SK-N-SH treated with all-trans-retinoic acid at 6 μM for 48 hours (cell line): ENCODE data around the gene WASF3.

Experiments used
- ATAC-seq: fragments of 200-7000 bp; cut with Tn5 transposase; 3 replicates; pipeline ENCODE4 v1.9.1; 2020; ENCODE audit warnings: mild to moderate bottlenecking, moderate library complexity
- ARNTL ChIP-seq: fragments of 450-650 bp; formaldehyde crosslinking; IDR thresholded peaks from 2 replicates; pipeline ENCODE4 v1.5.0; 2020; ENCODE audit warnings: low read depth, mild to moderate bottlenecking, moderate library complexity, borderline replicate concordance
- BACH2 ChIP-seq: fragments of 250-450 bp; sonication (Bioruptor Pico); IDR thresholded peaks from 2 replicates; pipeline ENCODE4 v1.9.0; 2021; ENCODE audit warnings: mild to moderate bottlenecking, borderline replicate concordance
- CREB5 ChIP-seq: fragments of 250-450 bp; sonication (Bioruptor Pico); IDR thresholded peaks from 2 replicates; pipeline ENCODE4 v1.5.1; 2020; ENCODE audit warnings: low read depth, mild to moderate bottlenecking, moderate library complexity
- CSDC2 ChIP-seq: fragments of 250-450 bp; sonication (Bioruptor Pico); IDR thresholded peaks from 2 replicates; pipeline ENCODE4 v1.5.0; 2020; ENCODE audit warnings: mild to moderate bottlenecking, moderate library complexity
- ESRRG ChIP-seq: fragments of 250-450 bp; sonication (Bioruptor Pico); IDR thresholded peaks from 2 replicates; pipeline ENCODE4 v1.6.1; 2021; ENCODE audit warnings: mild to moderate bottlenecking
- GLIS3 ChIP-seq: fragments of 250-450 bp; sonication (Bioruptor Pico); IDR thresholded peaks from 2 replicates; pipeline ENCODE4 v1.5.0; 2020; ENCODE audit warnings: mild to moderate bottlenecking, moderate library complexity
- ISL1 ChIP-seq: fragments of 250-450 bp; sonication (Bioruptor Pico); IDR thresholded peaks from 2 replicates; pipeline ENCODE4 v2.1.2; 2022; ENCODE audit warnings: mild to moderate bottlenecking, moderate library complexity
- OSR1 ChIP-seq: fragments of 250-450 bp; sonication (Bioruptor Pico); IDR thresholded peaks from 2 replicates; pipeline ENCODE4 v1.8.0; 2022; ENCODE audit warnings: moderate library complexity, mild to moderate bottlenecking, inconsistent platforms
- PPARA ChIP-seq: fragments of 250-450 bp; sonication (Bioruptor Pico); IDR thresholded peaks from 2 replicates; pipeline ENCODE4 v1.5.0; 2020; ENCODE audit warnings: mild to moderate bottlenecking, borderline replicate concordance
- RARB ChIP-seq: fragments of 250-450 bp; sonication (Bioruptor Pico); IDR thresholded peaks from 2 replicates; pipeline ENCODE4 v1.8.0; 2021; ENCODE audit warnings: mild to moderate bottlenecking, moderate library complexity
- SNAI2 ChIP-seq: fragments of 250-450 bp; sonication (Bioruptor Pico); IDR thresholded peaks from 2 replicates; pipeline ENCODE4 v1.5.0; 2020; ENCODE audit warnings: mild to moderate bottlenecking, moderate library complexity
- TCF4 ChIP-seq: fragments of 250-450 bp; sonication (Bioruptor Pico); IDR thresholded peaks from 2 replicates; pipeline ENCODE4 v1.8.0; 2021; ENCODE audit warnings: mild to moderate bottlenecking, moderate library complexity, borderline replicate concordance
- TOX ChIP-seq: fragments of 250-450 bp; sonication (Bioruptor Pico); IDR thresholded peaks from 2 replicates; pipeline ENCODE4 v1.8.0; 2021; ENCODE audit warnings: mild to moderate bottlenecking, moderate library complexity, borderline replicate concordance
- TSHZ2 ChIP-seq: fragments of 250-450 bp; sonication (Bioruptor Pico); IDR thresholded peaks from 2 replicates; pipeline ENCODE4 v1.5.0; 2020; ENCODE audit warnings: mild to moderate bottlenecking, moderate library complexity
- ZC3H10 ChIP-seq: fragments of 250-450 bp; sonication (Bioruptor Pico); IDR thresholded peaks from 2 replicates; pipeline ENCODE4 v1.5.1; 2021; ENCODE audit warnings: mild to moderate bottlenecking, moderate library complexity
- ZFP3 ChIP-seq: fragments of 250-450 bp; sonication (Bioruptor Pico); IDR thresholded peaks from 2 replicates; pipeline ENCODE4 v1.5.0; 2020; ENCODE audit warnings: mild to moderate bottlenecking, moderate library complexity
- ZFP30 ChIP-seq: fragments of 450-650 bp; formaldehyde crosslinking; IDR thresholded peaks from 2 replicates; pipeline ENCODE4 v1.5.0; 2022; ENCODE audit warnings: mild to moderate bottlenecking, moderate library complexity
- ZNF565 ChIP-seq: fragments of 450-650 bp; formaldehyde crosslinking; conservative IDR thresholded peaks from 2 replicates; pipeline ENCODE4 v1.5.0; 2020; ENCODE audit warnings: low read depth, mild to moderate bottlenecking, moderate library complexity
- ZNF70 ChIP-seq: fragments of 450-650 bp; formaldehyde crosslinking; IDR thresholded peaks from 2 replicates; pipeline ENCODE4 v1.5.0; 2020; ENCODE audit warnings: mild to moderate bottlenecking, moderate library complexity
- ZNF8 ChIP-seq: fragments of 450-650 bp; formaldehyde crosslinking; IDR thresholded peaks from 2 replicates; pipeline ENCODE4 v1.5.0; 2020; ENCODE audit warnings: mild to moderate bottlenecking, moderate library complexity
- TF ChIP-seq, protein P1 (sequence below): fragments of 250-450 bp; sonication (Bioruptor Pico); IDR thresholded peaks from 2 replicates; pipeline ENCODE4 v1.8.0; 2021; ENCODE audit warnings: low read depth, mild to moderate bottlenecking, moderate library complexity, borderline replicate concordance
- TF ChIP-seq, protein P2 (sequence below): fragments of 250-450 bp; sonication (Bioruptor Pico); IDR thresholded peaks from 2 replicates; pipeline ENCODE4 v1.8.0; 2020; ENCODE audit warnings: mild to moderate bottlenecking, moderate library complexity, borderline replicate concordance

The WASF3 gene

DNA sequence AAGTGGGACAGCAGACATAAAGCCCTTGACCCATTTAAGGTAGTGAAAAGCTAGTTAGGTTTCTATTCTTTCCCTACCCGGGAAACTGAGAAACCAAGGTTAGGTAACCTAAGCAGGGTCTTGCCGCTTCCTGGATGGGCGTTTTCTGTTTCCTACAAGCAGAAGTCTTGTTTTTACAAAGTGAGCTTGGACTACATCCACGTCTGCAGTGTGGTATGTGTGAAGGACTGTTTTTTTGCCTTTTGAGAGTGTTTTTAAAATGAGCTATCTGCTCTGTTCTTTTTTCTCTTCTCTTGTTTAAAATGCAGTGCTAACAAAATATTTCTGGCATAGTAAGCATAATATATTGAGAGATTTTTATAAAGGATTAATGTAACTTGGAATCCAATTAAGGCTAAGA lies 153.7 kb downstream of the WASF3 start (continued):
- TF ChIP-seq, protein P1, sequence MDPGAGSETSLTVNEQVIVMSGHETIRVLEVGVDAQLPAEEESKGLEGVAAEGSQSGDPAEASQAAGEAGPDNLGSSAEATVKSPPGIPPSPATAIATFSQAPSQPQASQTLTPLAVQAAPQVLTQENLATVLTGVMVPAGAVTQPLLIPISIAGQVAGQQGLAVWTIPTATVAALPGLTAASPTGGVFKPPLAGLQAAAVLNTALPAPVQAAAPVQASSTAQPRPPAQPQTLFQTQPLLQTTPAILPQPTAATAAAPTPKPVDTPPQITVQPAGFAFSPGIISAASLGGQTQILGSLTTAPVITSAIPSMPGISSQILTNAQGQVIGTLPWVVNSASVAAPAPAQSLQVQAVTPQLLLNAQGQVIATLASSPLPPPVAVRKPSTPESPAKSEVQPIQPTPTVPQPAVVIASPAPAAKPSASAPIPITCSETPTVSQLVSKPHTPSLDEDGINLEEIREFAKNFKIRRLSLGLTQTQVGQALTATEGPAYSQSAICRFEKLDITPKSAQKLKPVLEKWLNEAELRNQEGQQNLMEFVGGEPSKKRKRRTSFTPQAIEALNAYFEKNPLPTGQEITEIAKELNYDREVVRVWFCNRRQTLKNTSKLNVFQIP (CRISPR knock-in tag) = no peak
- TF ChIP-seq GLIS3 (CRISPR knock-in tag) (no peak), ZC3H10 (CRISPR knock-in tag) (no peak), ARNTL (CRISPR knock-in tag) (no peak), ZNF8 (CRISPR knock-in tag) (no peak), ESRRG (CRISPR knock-in tag) (no peak), TOX (CRISPR knock-in tag) (no peak), CSDC2 (no peak)

DNA sequence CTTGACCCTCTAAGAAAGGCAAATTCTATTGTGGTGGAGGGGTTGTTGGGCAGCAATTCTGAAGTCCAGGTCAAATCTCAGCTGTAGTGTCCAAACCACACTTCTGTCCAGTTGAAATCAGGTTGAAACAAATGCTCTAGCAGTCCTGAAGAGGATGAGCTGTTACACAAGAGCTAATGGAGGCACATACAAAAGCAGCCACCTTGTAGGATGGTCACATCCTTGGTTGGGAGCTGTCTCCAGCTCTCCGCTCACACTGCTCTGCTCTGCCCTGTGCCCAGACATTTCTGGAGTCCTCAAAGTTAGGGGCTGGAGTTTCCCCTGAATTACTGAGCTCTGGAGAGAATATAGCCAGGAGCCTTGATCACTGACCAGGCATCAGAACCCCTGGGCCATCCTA lies 155.9 kb downstream of the WASF3 start:
- TF ChIP-seq CREB5 (CRISPR knock-in tag) (no peak), TSHZ2 (CRISPR knock-in tag) (no peak), PPARA (CRISPR knock-in tag) (no peak), OSR1 (CRISPR knock-in tag) (no peak), TOX (CRISPR knock-in tag) (no peak), SNAI2 (no peak), CSDC2 (no peak), ISL1 (no peak), BACH2 (CRISPR knock-in tag) (no peak), ZNF8 (CRISPR knock-in tag) (no peak), ZNF70 (CRISPR knock-in tag) (no peak), GLIS3 (CRISPR knock-in tag) (no peak), ZFP30 (CRISPR knock-in tag) (no peak), ZNF565 (CRISPR knock-in tag) (no peak)
- TF ChIP-seq, protein P2, sequence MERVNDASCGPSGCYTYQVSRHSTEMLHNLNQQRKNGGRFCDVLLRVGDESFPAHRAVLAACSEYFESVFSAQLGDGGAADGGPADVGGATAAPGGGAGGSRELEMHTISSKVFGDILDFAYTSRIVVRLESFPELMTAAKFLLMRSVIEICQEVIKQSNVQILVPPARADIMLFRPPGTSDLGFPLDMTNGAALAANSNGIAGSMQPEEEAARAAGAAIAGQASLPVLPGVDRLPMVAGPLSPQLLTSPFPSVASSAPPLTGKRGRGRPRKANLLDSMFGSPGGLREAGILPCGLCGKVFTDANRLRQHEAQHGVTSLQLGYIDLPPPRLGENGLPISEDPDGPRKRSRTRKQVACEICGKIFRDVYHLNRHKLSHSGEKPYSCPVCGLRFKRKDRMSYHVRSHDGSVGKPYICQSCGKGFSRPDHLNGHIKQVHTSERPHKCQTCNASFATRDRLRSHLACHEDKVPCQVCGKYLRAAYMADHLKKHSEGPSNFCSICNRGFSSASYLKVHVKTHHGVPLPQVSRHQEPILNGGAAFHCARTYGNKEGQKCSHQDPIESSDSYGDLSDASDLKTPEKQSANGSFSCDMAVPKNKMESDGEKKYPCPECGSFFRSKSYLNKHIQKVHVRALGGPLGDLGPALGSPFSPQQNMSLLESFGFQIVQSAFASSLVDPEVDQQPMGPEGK (CRISPR knock-in tag) = no peak

GRCh38 chr13:26716984-26717383 lies 159.5 kb downstream of the WASF3 start:
- TF ChIP-seq, protein P2 (CRISPR knock-in tag) = no peak
- TF ChIP-seq TCF4 (no peak), ZFP3 (CRISPR knock-in tag) (no peak), ISL1 (no peak), RARB (CRISPR knock-in tag) (no peak), SNAI2 (no peak), ARNTL (CRISPR knock-in tag) (no peak)
- no peak for ATAC-seq

More for the DNA sequence above, 155.9 kb downstream of the WASF3 start:
- no peak for ATAC-seq
